ENCODE measurements around the gene ATXN2. TPM values are rescaled to one million over a fixed set of nuclear protein-coding genes. Genes with fewer than 3 reads are reported as not detected.

The ATXN2 gene
- total RNA-seq, 1 experiment from 2014 or later, result 72.9 TPM

GRCh38 chr12:111523587-111524167 is 75.4 kb downstream of the ATXN2 start:
- no peaks in the 10 kb centered on the region for H3K27me3 Mint-ChIP-seq (ENCODE audit: low read depth)

More at GRCh38 chr12:111523587-111524167, 75.4 kb downstream of the ATXN2 start:
- Histone ChIP-seq H2BK12ac (ENCODE audit: insufficient read length, low read depth, low read length) (no peak overlapping the region), H3K79me1 (ENCODE audit: insufficient read depth, low read depth, low read length, poor library complexity, severe bottlenecking) (no peaks in the 10 kb centered on the region), H3K27me3 (ENCODE audit: insufficient read depth, low read length) (no peaks in the 10 kb centered on the region), H4K8ac (replicated peaks; ENCODE audit: insufficient read length, low read depth, low read length) (no peak overlapping the region), H4K91ac (ENCODE audit: insufficient read length, low read depth, low read length) (no peak overlapping the region), H3K23me2 (ENCODE audit: insufficient read length, low read depth, low read length, poor library complexity, severe bottlenecking) (no peaks in the 10 kb centered on the region), H3K4ac (ENCODE audit: low read depth, low read length) (no peak overlapping the region), H3K4me1 (ENCODE audit: insufficient read depth, low read length) (no peaks in the 10 kb centered on the region), H4K5ac (ENCODE audit: insufficient read length, low read depth, low read length) (no peak overlapping the region), H2AFZ (ENCODE audit: low read length) (no peak overlapping the region), H3K9ac (ENCODE audit: extremely low read depth, insufficient read length, low read length) (no peak overlapping the region), H2BK120ac (ENCODE audit: low read depth, low read length, poor library complexity, severe bottlenecking) (no peak overlapping the region), H4K20me1 (ENCODE audit: control insufficient read depth, insufficient read depth, insufficient read length) (no peaks in the 10 kb centered on the region), H2BK20ac (ENCODE audit: low read depth, low read length, poor library complexity, severe bottlenecking) (no peak overlapping the region), H3K14ac (ENCODE audit: insufficient read depth, low read length) (no peak overlapping the region), H3K18ac (ENCODE audit: insufficient read length, low read depth, low read length) (no peak overlapping the region), H3K27ac (ENCODE audit: insufficient read length, low read depth, low read length) (no peak overlapping the region), H2BK5ac (ENCODE audit: insufficient read length, low read length) (no peak overlapping the region), H3K4me2 (ENCODE audit: insufficient read depth, insufficient read length, low read length) (no peak overlapping the region), H2BK15ac (ENCODE audit: low read depth, low read length) (no peak overlapping the region), H3K56ac (ENCODE audit: insufficient read length, low read depth, low read length) (no peak overlapping the region), H3T11ph (ENCODE audit: low read length) (no peak overlapping the region), H3K79me2 (ENCODE audit: insufficient read depth, low read length) (no peaks in the 10 kb centered on the region), H2AK5ac (ENCODE audit: insufficient read length, low read length) (no peak overlapping the region), H3K9me3 (ENCODE audit: control insufficient read depth, low read depth, low read length) (no peaks in the 10 kb centered on the region), H3K23ac (ENCODE audit: insufficient read length, low read depth, low read length) (no peak overlapping the region)
- Mint-ChIP-seq H3K4me3 (no peak overlapping the region), H3K4me1 (no peaks in the 10 kb centered on the region), H3K27ac (no peak overlapping the region), H3K36me3 (ENCODE audit: insufficient read depth in 1 of 3, low read depth in 3 of 3) (peaks cover 11 to 42% (median 34%) of the 10 kb centered on the region in 3 experiments; a peak in 6 of 7 replicates), H3K9me3 (no peaks in the 10 kb centered on the region)
- WGBS (ENCODE audit: extremely low coverage, insufficient read length, low lambda C conversion rate), result no CpG with 5 or more reads among the region's 5 CpGs
- TF ChIP-seq, protein P1, sequence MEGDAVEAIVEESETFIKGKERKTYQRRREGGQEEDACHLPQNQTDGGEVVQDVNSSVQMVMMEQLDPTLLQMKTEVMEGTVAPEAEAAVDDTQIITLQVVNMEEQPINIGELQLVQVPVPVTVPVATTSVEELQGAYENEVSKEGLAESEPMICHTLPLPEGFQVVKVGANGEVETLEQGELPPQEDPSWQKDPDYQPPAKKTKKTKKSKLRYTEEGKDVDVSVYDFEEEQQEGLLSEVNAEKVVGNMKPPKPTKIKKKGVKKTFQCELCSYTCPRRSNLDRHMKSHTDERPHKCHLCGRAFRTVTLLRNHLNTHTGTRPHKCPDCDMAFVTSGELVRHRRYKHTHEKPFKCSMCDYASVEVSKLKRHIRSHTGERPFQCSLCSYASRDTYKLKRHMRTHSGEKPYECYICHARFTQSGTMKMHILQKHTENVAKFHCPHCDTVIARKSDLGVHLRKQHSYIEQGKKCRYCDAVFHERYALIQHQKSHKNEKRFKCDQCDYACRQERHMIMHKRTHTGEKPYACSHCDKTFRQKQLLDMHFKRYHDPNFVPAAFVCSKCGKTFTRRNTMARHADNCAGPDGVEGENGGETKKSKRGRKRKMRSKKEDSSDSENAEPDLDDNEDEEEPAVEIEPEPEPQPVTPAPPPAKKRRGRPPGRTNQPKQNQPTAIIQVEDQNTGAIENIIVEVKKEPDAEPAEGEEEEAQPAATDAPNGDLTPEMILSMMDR (conservative IDR thresholded peaks at IDR 0.05), result no peak
- DNase-seq, result no peak

Measured in H9 (cell line).